Measurements from ENCODE around the gene SPRR1B. TPM values are rescaled to one million over a fixed set of nuclear protein-coding genes. Genes with fewer than 3 reads are reported as not detected.

SPRR1B gene
- total RNA-seq, 1 experiment from 2014 or later = not detected

DNA sequence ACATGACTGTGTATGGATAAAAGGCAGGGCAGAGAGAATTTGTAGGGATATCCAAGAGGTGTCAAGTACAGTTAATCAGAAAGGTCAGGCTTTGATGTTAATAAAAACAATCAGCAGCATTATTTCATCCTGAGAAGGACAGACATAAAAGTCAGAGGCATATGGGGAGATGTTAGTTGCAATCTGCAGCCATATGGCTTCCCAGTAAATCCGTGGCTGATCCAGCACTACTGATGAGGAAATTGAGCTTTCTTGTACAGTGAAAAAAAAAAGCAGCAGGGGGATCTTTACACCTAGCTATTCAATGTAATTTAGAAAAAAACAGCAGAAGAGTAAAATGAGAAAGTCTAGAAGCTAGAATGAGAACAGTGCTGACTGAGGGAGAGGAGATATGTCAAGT lies 2.2 kb upstream of the SPRR1B start:
- H3K27ac ChIP-seq (ENCODE audit: insufficient read length, low read depth, low read length) = no peak overlapping the region
- no peak overlapping the region for H3K56ac ChIP-seq (ENCODE audit: insufficient read length, low read depth, low read length)
- no peak overlapping the region for H2AFZ ChIP-seq (ENCODE audit: low read length)
- H3K79me1 ChIP-seq (ENCODE audit: insufficient read depth, low read depth, low read length, poor library complexity, severe bottlenecking) = no peaks in the 10 kb centered on the region
- H4K20me1 ChIP-seq (ENCODE audit: control insufficient read depth, insufficient read depth, insufficient read length) = no peaks in the 10 kb centered on the region
- no peak overlapping the region for H3K4me2 ChIP-seq (ENCODE audit: insufficient read depth, insufficient read length, low read length)
- no peak overlapping the region for H3K14ac ChIP-seq (ENCODE audit: insufficient read depth, low read length)
- H3K27me3 ChIP-seq (ENCODE audit: insufficient read depth, low read length) = no peaks in the 10 kb centered on the region
- H3K79me2 ChIP-seq (ENCODE audit: insufficient read depth, low read length) = no peaks in the 10 kb centered on the region
- H3K4ac ChIP-seq (ENCODE audit: low read depth, low read length) = no peak overlapping the region
- no peak overlapping the region for H2BK20ac ChIP-seq (ENCODE audit: low read depth, low read length, poor library complexity, severe bottlenecking)
- no peak overlapping the region for H3K9ac ChIP-seq (ENCODE audit: extremely low read depth, insufficient read length, low read length)
- no peak overlapping the region for H3K18ac ChIP-seq (ENCODE audit: insufficient read length, low read depth, low read length)
- H3K4me1 Mint-ChIP-seq = peaks cover 3 to 17% of the 10 kb centered on the region in 2 experiments; a peak in 3 of 4 replicates
- no peak for TF ChIP-seq CTCF (conservative IDR thresholded peaks at IDR 0.05)
- no peak overlapping the region for H2BK5ac ChIP-seq (ENCODE audit: insufficient read length, low read length)
- no CpG with 5 or more reads among the region's 1 CpG for WGBS (ENCODE audit: extremely low coverage, insufficient read length, low lambda C conversion rate)
- no peak overlapping the region for H3K23ac ChIP-seq (ENCODE audit: insufficient read length, low read depth, low read length)
- no peak overlapping the region for H4K5ac ChIP-seq (ENCODE audit: insufficient read length, low read depth, low read length)
- no peak overlapping the region for H4K91ac ChIP-seq (ENCODE audit: insufficient read length, low read depth, low read length)
- H3K27ac Mint-ChIP-seq = no peak overlapping the region
- H3K9me3 ChIP-seq (ENCODE audit: control insufficient read depth, low read depth, low read length) = no peaks in the 10 kb centered on the region
- no peaks in the 10 kb centered on the region for H3K27me3 Mint-ChIP-seq (ENCODE audit: low read depth)
- H2AK5ac ChIP-seq (ENCODE audit: insufficient read length, low read length) = no peak overlapping the region
- H2BK12ac ChIP-seq (ENCODE audit: insufficient read length, low read depth, low read length) = no peak overlapping the region
- no peaks in the 10 kb centered on the region; a peak in 2 of 5 replicates for H3K9me3 Mint-ChIP-seq
- no peak overlapping the region for H3K4me3 Mint-ChIP-seq
- H3T11ph ChIP-seq (ENCODE audit: low read length) = no peak overlapping the region
- no peak overlapping the region for H2BK15ac ChIP-seq (ENCODE audit: low read depth, low read length)
- H3K4me1 ChIP-seq (ENCODE audit: insufficient read depth, low read length) = peaks cover 3% of the 10 kb centered on the region; the same call in 1 of the 2 replicates
- H2BK120ac ChIP-seq (ENCODE audit: low read depth, low read length, poor library complexity, severe bottlenecking) = no peak overlapping the region
- DNase-seq = no peak
- H3K36me3 Mint-ChIP-seq (ENCODE audit: insufficient read depth in 1 of 3, low read depth in 3 of 3) = no peaks in the 10 kb centered on the region; a peak in 1 of 7 replicates
- no peaks in the 10 kb centered on the region for H3K23me2 ChIP-seq (ENCODE audit: insufficient read length, low read depth, low read length, poor library complexity, severe bottlenecking)
- H4K8ac ChIP-seq (replicated peaks; ENCODE audit: insufficient read length, low read depth, low read length) = no peak overlapping the region

Data from H9 (cell line).